ENCODE measurements around the gene JOSD2.

GRCh38 chr19:50513746-50514345 is 2.9 kb upstream of the JOSD2 start, which contains the start of gene ASPDH:
- TF ChIP-seq, protein P1, sequence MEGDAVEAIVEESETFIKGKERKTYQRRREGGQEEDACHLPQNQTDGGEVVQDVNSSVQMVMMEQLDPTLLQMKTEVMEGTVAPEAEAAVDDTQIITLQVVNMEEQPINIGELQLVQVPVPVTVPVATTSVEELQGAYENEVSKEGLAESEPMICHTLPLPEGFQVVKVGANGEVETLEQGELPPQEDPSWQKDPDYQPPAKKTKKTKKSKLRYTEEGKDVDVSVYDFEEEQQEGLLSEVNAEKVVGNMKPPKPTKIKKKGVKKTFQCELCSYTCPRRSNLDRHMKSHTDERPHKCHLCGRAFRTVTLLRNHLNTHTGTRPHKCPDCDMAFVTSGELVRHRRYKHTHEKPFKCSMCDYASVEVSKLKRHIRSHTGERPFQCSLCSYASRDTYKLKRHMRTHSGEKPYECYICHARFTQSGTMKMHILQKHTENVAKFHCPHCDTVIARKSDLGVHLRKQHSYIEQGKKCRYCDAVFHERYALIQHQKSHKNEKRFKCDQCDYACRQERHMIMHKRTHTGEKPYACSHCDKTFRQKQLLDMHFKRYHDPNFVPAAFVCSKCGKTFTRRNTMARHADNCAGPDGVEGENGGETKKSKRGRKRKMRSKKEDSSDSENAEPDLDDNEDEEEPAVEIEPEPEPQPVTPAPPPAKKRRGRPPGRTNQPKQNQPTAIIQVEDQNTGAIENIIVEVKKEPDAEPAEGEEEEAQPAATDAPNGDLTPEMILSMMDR (IDR thresholded peaks at IDR 0.05) = no peak
- no peak for TF ChIP-seq ZFX (IDR thresholded peaks at IDR 0.05; ENCODE audit: borderline replicate concordance)

Measured in 22Rv1 (cell line).